CD14-positive monocyte (primary cell): ENCODE results near the gene GOLPH3. TPM values are rescaled to one million over a fixed set of nuclear protein-coding genes. Genes with fewer than 3 reads are reported as not detected.

Source experiments
- DNase-seq, 3 donors: peaks; one replicate each; pipeline ENCODE4 v3.0.0-alpha.2; 2011 to 2022
- H2AFZ ChIP-seq: 2 replicates; pipeline ENCODE4 v1.6.0; 2012; ENCODE audit warnings: mild to moderate bottlenecking, low read depth, low read length, inconsistent platforms; ENCODE audit not compliant: insufficient read depth, poor library complexity, severe bottlenecking
- H3K27ac ChIP-seq, 2 donors: 1 replicate in 1 of 2; 2 replicates in 1 of 2; pipeline ENCODE4 v1.5.1; 2012 to 2013; ENCODE audit warnings: low read length in 2 of 2, control low read depth in 1 of 2, inconsistent platforms in 1 of 2, low read depth in 1 of 2, mild to moderate bottlenecking in 1 of 2
- H3K27me3 ChIP-seq, 2 donors: one replicate each; pipeline versions ENCODE4 v1.6.0 to v1.6.1; 2011 to 2013; ENCODE audit warnings: low read length in 2 of 2; ENCODE audit not compliant: control insufficient read depth in 2 of 2, insufficient read depth in 2 of 2
- H3K36me3 ChIP-seq, 2 donors: replicated peaks in 1 of 2; 1 replicate in 1 of 2; 2 replicates in 1 of 2; pipeline versions ENCODE4 v1.5.1 to v1.6.1; 2012 to 2013; ENCODE audit warnings: low read length in 2 of 2, control low read depth in 1 of 2, inconsistent platforms in 1 of 2, mild to moderate bottlenecking in 1 of 2; ENCODE audit not compliant: insufficient read depth in 2 of 2, control insufficient read depth in 1 of 2
- H3K4me1 ChIP-seq, 2 donors: 1 replicate in 1 of 2; 2 replicates in 1 of 2; pipeline versions ENCODE4 v1.5.1 to v1.6.1; 2012 to 2013; ENCODE audit warnings: low read length in 2 of 2, control low read depth in 1 of 2, inconsistent platforms in 1 of 2, mild to moderate bottlenecking in 1 of 2, moderate library complexity in 1 of 2; ENCODE audit not compliant: insufficient read depth in 2 of 2, control insufficient read depth in 1 of 2
- H3K4me2 ChIP-seq: replicated peaks from 2 replicates; pipeline ENCODE3; 2012; ENCODE audit warnings: low read length, moderate library complexity, mild to moderate bottlenecking; ENCODE audit not compliant: poor library complexity, severe bottlenecking; ENCODE audit errors: extremely low read depth
- H3K4me3 ChIP-seq, 3 experiments: fragments of 200-600 bp in 1 of 3; sonication (generic) in 1 of 3; replicated peaks in 1 of 3; 1 replicate in 2 of 3; 2 replicates in 1 of 3; pipeline ENCODE4 v1.5.1; 2011 to 2013; ENCODE audit warnings: low read length in 3 of 3, mild to moderate bottlenecking in 3 of 3, control low read depth in 2 of 3, low read depth in 2 of 3, inconsistent platforms in 1 of 3, moderate library complexity in 1 of 3
- H3K79me2 ChIP-seq: 2 replicates; pipeline ENCODE4 v1.6.0; 2012; ENCODE audit warnings: mild to moderate bottlenecking, control low read depth, inconsistent platforms, low read length, moderate library complexity; ENCODE audit not compliant: insufficient read depth
- H3K9ac ChIP-seq: 2 replicates; pipeline ENCODE4 v1.6.0; 2017; ENCODE audit warnings: low read length, mild to moderate bottlenecking; ENCODE audit not compliant: insufficient read depth, poor library complexity, severe bottlenecking
- H3K9me3 ChIP-seq, 2 donors: replicated peaks in 1 of 2; 1 replicate in 1 of 2; 2 replicates in 1 of 2; pipeline versions ENCODE4 v1.5.1 to v1.6.1; 2012 to 2013; ENCODE audit warnings: low read length in 2 of 2, control low read depth in 1 of 2; ENCODE audit not compliant: control insufficient read depth in 1 of 2, insufficient read depth in 1 of 2
- H4K20me1 ChIP-seq: 2 replicates; pipeline ENCODE4 v1.6.0; 2012; ENCODE audit warnings: mild to moderate bottlenecking, low read length, control low read depth, moderate library complexity; ENCODE audit not compliant: insufficient read depth
- H3K27ac Mint-ChIP-seq, 7 donors: one replicate each; pipeline ENCODE4 v1.8.0; 2020; ENCODE audit warnings: mild to moderate bottlenecking in 7 of 7, mixed read lengths in 7 of 7, moderate library complexity in 6 of 7, inconsistent platforms in 2 of 7
- H3K27me3 Mint-ChIP-seq, 3 donors: one replicate each; pipeline ENCODE4 v1.8.0; 2021 to 2022; ENCODE audit warnings: low read depth in 3 of 3, mild to moderate bottlenecking in 3 of 3, mixed read lengths in 3 of 3, moderate library complexity in 3 of 3, inconsistent platforms in 1 of 3
- H3K36me3 Mint-ChIP-seq, 2 donors: one replicate each; pipeline ENCODE4 v1.8.0; 2020; ENCODE audit warnings: mixed read lengths in 2 of 2, inconsistent platforms in 1 of 2, mild to moderate bottlenecking in 1 of 2
- H3K4me1 Mint-ChIP-seq: one replicate; pipeline ENCODE4 v1.8.0; 2020; ENCODE audit warnings: mild to moderate bottlenecking, mixed read lengths
- H3K4me3 Mint-ChIP-seq, 2 donors: one replicate each; pipeline ENCODE4 v1.8.0; 2020; ENCODE audit warnings: mild to moderate bottlenecking in 2 of 2, mixed read lengths in 2 of 2, moderate library complexity in 1 of 2
- H3K9me3 Mint-ChIP-seq, 7 donors: one replicate each; pipeline ENCODE4 v1.8.0; 2020 to 2022; ENCODE audit warnings: mixed read lengths in 7 of 7, mild to moderate bottlenecking in 6 of 7, moderate library complexity in 6 of 7, inconsistent platforms in 2 of 7
- CTCF ChIP-seq: fragments of 200-600 bp; IDR thresholded peaks from one replicate; pipeline ENCODE4 v1.8.0; 2022; ENCODE audit warnings: antibody characterized with exemption, mild to moderate bottlenecking
- WGBS: methylation state at CpG from one replicate; pipeline ENCODE4 v1.1.5; 2013; ENCODE audit warnings: missing lambda C conversion rate; ENCODE audit not compliant: insufficient coverage; 5-methylcytosine and 5-hydroxymethylcytosine counted together
- intact Hi-C, 2 donors: fragments of 100-400 bp; cut with micrococcal nuclease; formaldehyde crosslinking; loops; one replicate each; pipeline versions ENCODE4 v1.15.0 to v1.15.1; 2023
- polyA plus RNA-seq, 3 donors: library from polyadenylated mRNA; depleted of rRNA in 1 of 3; unstranded in 2 of 3; stranded (reverse) in 1 of 3; fragments of 300-500 nt in 2 of 3; fragments of >200 nt in 1 of 3; fragmentation: Illumina TruSeq in 2 of 3; gene quantifications; 1 replicate in 2 of 3; 2 replicates in 1 of 3; pipeline ENCODE4 v1.2.3, GENCODE V29; 2012 to 2021

GOLPH3 gene
- polyA plus RNA-seq, 3 donors, result 25.1 to 108 (median 105) TPM

- no peak for TF ChIP-seq CTCF
- no peaks in the 10 kb centered on the region for H3K4me1 ChIP-seq
- no peak overlapping the region for H2AFZ ChIP-seq
- 96% methylated on average over 7 of the region's 8 CpGs for WGBS
- peaks cover 65 to 86% of the 10 kb centered on the region in 2 donors for H3K36me3 ChIP-seq
- H3K4me2 ChIP-seq, result no peak overlapping the region
- H3K4me3 ChIP-seq, result no peak overlapping the region
- H3K4me3 Mint-ChIP-seq, result no peak overlapping the region
- intact Hi-C loops, result no loop called here
- DNase-seq, result no peak
- H3K36me3 Mint-ChIP-seq, result peaks cover 70 to 80% of the 10 kb centered on the region in 2 donors
- H3K9me3 ChIP-seq, result no peaks in the 10 kb centered on the region
- H3K4me1 Mint-ChIP-seq, result no peaks in the 10 kb centered on the region
- no peaks in the 10 kb centered on the region for H4K20me1 ChIP-seq
- no peaks in the 10 kb centered on the region for H3K79me2 ChIP-seq
- H3K9me3 Mint-ChIP-seq, result no peaks in the 10 kb centered on the region
- H3K27ac ChIP-seq, result no peak overlapping the region
- peak overlapping the region in 1 of 7 donors; percentile 13 for H3K27ac Mint-ChIP-seq
- no peaks in the 10 kb centered on the region for H3K27me3 ChIP-seq
- no peaks in the 10 kb centered on the region for H3K27me3 Mint-ChIP-seq
- no peak overlapping the region for H3K9ac ChIP-seq
These were observed 73.3 kb downstream of the GOLPH3 start for GRCh38 chr5:32100691-32101302.

GRCh38 chr5:32100230-32100629, 73.9 kb downstream of the GOLPH3 start:
- Histone ChIP-seq H3K4me1 (no peaks in the 10 kb centered on the region), H3K9me3 (no peaks in the 10 kb centered on the region), H4K20me1 (no peaks in the 10 kb centered on the region), H3K4me3 (no peak overlapping the region), H3K79me2 (no peaks in the 10 kb centered on the region), H3K27ac (no peak overlapping the region), H3K4me2 (no peak overlapping the region), H2AFZ (no peak overlapping the region), H3K36me3 (peaks cover 60 to 80% of the 10 kb centered on the region in 2 donors), H3K27me3 (no peaks in the 10 kb centered on the region), H3K9ac (no peak overlapping the region)
- 100% methylated on average over 2 of the region's 6 CpGs for WGBS
- Mint-ChIP-seq H3K27ac (peak overlapping the region in 2 of 7 donors; percentile 27 to 61), H3K36me3 (peaks cover 64 to 75% of the 10 kb centered on the region in 2 donors), H3K4me1 (no peaks in the 10 kb centered on the region), H3K9me3 (no peaks in the 10 kb centered on the region), H3K27me3 (no peaks in the 10 kb centered on the region), H3K4me3 (no peak overlapping the region)
- DNase-seq, result no peak
- intact Hi-C loops, result no loop called here
- no peak for TF ChIP-seq CTCF
